IMR-90 (cell line): ENCODE measurements around the gene MYCBP.

Experiments
- BHLHE40 ChIP-seq: fragments of 150-350 bp; IDR thresholded peaks from 2 replicates; pipeline ENCODE4 v1.6.1; 2016; ENCODE audit warnings: mild to moderate bottlenecking, low read depth, low read length
- CEBPB ChIP-seq: IDR thresholded peaks from 2 replicates; pipeline ENCODE4 v1.6.1; 2012; ENCODE audit warnings: low read depth, low read length, improper control_type of control experiment
- CHD1 ChIP-seq: IDR thresholded peaks from 2 replicates; pipeline ENCODE4 v1.6.1; 2012; ENCODE audit warnings: low read depth, low read length, improper control_type of control experiment
- CTCF ChIP-seq: conservative IDR thresholded peaks from 2 replicates; pipeline ENCODE4 v1.5.1; 2012; ENCODE audit warnings: mild to moderate bottlenecking, low read depth, low read length, improper control_type of control experiment
- ELK1 ChIP-seq: fragments of 150-350 bp; IDR thresholded peaks from 2 replicates; pipeline ENCODE4 v1.6.1; 2016; ENCODE audit warnings: low read depth, mild to moderate bottlenecking, low read length, moderate library complexity, borderline replicate concordance
- FOS ChIP-seq: fragments of 150-350 bp; IDR thresholded peaks from 2 replicates; pipeline ENCODE4 v1.6.1; 2016; ENCODE audit warnings: low read depth, low read length
- MAFK ChIP-seq: IDR thresholded peaks from 2 replicates; pipeline ENCODE4 v1.6.1; 2012; ENCODE audit warnings: low read depth, low read length, improper control_type of control experiment
- MAZ ChIP-seq: IDR thresholded peaks from 2 replicates; pipeline ENCODE4 v1.6.1; 2012; ENCODE audit warnings: low read depth, mild to moderate bottlenecking, low read length, improper control_type of control experiment, moderate library complexity, borderline replicate concordance
- MXI1 ChIP-seq: IDR thresholded peaks from 2 replicates; pipeline ENCODE4 v1.6.1; 2012; ENCODE audit warnings: low read depth, mild to moderate bottlenecking, low read length, moderate library complexity, borderline replicate concordance
- POLR2A ChIP-seq: IDR thresholded peaks from 2 replicates; pipeline ENCODE4 v1.6.1; 2012; ENCODE audit warnings: mild to moderate bottlenecking, low read depth, low read length
- RAD21 ChIP-seq: IDR thresholded peaks from 2 replicates; pipeline ENCODE4 v1.6.1; 2012; ENCODE audit warnings: low read length, improper control_type of control experiment
- RFX5 ChIP-seq: IDR thresholded peaks from 2 replicates; pipeline ENCODE4 v1.8.0; 2012; ENCODE audit warnings: low read depth, mild to moderate bottlenecking, low read length, moderate library complexity
- SMC3 ChIP-seq: fragments of 150-350 bp; IDR thresholded peaks from 2 replicates; pipeline ENCODE4 v1.6.1; 2016; ENCODE audit warnings: low read depth, mild to moderate bottlenecking, antibody characterized with exemption, low read length, moderate library complexity
- USF2 ChIP-seq: fragments of 150-350 bp; IDR thresholded peaks from 2 replicates; pipeline ENCODE4 v1.6.1; 2017; ENCODE audit warnings: mild to moderate bottlenecking, antibody characterized with exemption, low read length, low read depth

GRCh38 chr1:38899560-38899959 lies 26.4 kb upstream of the MYCBP start:
- TF ChIP-seq CTCF (no peak), POLR2A (no peak), RFX5 (no peak), MAZ (no peak), MAFK (no peak), USF2 (no peak), RAD21 (no peak), MXI1 (no peak), BHLHE40 (no peak), CEBPB (no peak), CHD1 (no peak), FOS (no peak), SMC3 (no peak), ELK1 (no peak)
